T-helper 2 cell treated with Interferon-gamma antibody and Interleukin-4, amounts not matched to agents 5 μg/mL and 100 μg/mL, for 36 hours (primary cell): ENCODE data around the gene LRIF1.
"Not testable (repeated sequence)": the region's sequence is repeated elsewhere in the genome, so short reads cannot be mapped to it uniquely, and the experiment has no call there.

Experiments
- DNase-seq: peaks from one replicate; pipeline ENCODE4 v3.0.0; 2021; ENCODE audit warnings: low spot score
- H3K27ac Mint-ChIP-seq: one replicate; pipeline ENCODE4 v1.8.0; 2021; ENCODE audit warnings: mild to moderate bottlenecking, mixed read lengths
- H3K27me3 Mint-ChIP-seq: one replicate; pipeline ENCODE4 v1.8.0; 2021; ENCODE audit warnings: low read depth, mixed read lengths
- H3K36me3 Mint-ChIP-seq: one replicate; pipeline ENCODE4 v1.8.0; 2021; ENCODE audit warnings: low read depth, mixed read lengths
- H3K4me1 Mint-ChIP-seq: one replicate; pipeline ENCODE4 v1.8.0; 2021; ENCODE audit warnings: low read depth, mixed read lengths
- H3K4me3 Mint-ChIP-seq: one replicate; pipeline ENCODE4 v1.8.0; 2022; ENCODE audit warnings: mild to moderate bottlenecking, moderate library complexity, mixed read lengths
- H3K9me3 Mint-ChIP-seq: one replicate; pipeline ENCODE4 v1.8.0; 2021; ENCODE audit warnings: mixed read lengths

LRIF1 gene

DNA sequence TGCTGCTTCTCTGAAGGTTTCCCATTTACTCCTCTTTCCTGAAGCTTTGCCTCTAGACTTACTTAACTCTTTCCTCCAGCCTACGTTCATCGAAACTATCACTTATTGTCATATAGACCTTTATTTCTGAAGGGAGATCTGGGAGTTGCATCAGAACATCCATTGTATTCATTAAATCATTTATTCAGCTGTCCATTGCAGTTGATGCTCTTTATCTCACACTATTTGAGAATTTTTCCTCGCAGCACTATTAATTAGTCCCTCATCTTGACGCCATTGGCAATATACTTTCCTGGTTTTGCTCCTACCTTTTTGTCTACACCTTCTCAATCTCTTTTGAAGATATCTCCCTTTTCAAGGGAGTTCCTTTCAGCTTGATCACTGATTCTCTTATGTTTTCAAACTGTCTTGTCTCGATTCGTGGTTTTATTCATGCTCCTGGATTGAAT lies 757 bp upstream of the LRIF1 start:
- H3K4me1 Mint-ChIP-seq: peaks cover 28% of the 10 kb centered on the region
- peak overlapping the region; percentile 87 for H3K4me3 Mint-ChIP-seq
- peaks cover 15% of the 10 kb centered on the region for H3K27me3 Mint-ChIP-seq
- peaks cover 44% of the 10 kb centered on the region for H3K9me3 Mint-ChIP-seq
- peaks cover 36% of the 10 kb centered on the region for H3K36me3 Mint-ChIP-seq
- H3K27ac Mint-ChIP-seq: peak overlapping the region; percentile 93
- DNase-seq: no peak

DNA sequence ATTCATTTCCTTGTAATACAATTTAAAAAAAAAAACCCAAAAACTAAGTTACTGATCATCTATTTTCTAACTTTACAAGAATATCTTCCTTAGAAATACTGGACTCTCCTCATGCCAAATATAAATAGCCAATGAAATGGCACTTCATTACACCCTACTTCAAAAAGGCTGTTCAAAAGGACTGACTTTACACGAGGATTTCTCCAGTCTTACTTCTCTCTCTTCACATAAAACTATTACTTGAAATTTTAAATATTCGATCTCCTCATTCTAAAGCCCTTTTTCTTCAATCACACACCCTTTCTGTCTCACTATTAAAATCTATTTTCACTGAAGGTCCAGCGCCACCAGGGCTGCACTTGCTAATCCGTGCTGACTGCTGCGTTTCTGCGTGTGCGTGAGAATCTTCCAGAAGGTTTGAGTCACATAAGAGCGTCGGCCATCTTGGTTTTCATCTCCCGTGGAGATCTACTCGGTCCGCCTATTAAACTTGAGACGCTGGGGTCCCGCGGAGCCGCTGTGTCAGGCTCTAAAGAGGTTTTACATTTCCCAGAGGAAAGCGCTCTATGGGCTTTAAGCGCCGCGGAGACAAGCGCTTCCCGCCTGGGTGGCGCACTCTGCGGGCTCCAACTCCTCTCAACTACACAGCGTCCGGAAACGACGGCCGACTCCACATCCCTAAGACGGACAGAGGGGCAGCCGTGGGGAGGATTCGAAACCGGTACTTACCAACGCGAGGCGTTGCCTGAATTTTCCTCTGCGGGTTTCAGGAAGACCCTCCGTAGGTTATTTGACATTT lies 631 bp downstream of the LRIF1 start:
- H3K9me3 Mint-ChIP-seq: peaks cover 44% of the 10 kb centered on the region
- peak; percentile 64 for DNase-seq
- H3K27me3 Mint-ChIP-seq: peaks cover 6% of the 10 kb centered on the region
- peak overlapping the region; percentile 93 for H3K27ac Mint-ChIP-seq
- peaks cover 44% of the 10 kb centered on the region for H3K36me3 Mint-ChIP-seq
- peaks cover 28% of the 10 kb centered on the region for H3K4me1 Mint-ChIP-seq
- peak overlapping the region; percentile 87 for H3K4me3 Mint-ChIP-seq

DNA sequence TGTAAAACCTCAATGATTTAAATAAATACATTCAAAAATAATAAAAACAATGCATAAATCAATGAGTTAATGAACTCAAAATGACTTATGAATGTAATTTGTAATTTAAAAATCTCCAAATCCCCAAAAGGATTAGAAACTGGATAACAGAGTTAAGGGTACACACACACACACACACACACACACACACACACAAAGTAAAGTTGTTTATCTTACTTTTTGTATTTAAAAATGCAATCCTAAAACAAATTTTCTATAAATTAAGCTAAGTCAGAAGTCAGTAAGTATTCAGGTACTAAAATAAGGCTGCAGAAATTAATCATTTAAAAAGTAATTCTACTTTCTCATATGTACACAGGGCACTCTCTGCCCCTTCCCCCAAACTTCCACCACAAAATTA lies 1.8 kb downstream of the LRIF1 start:
- peaks cover 28% of the 10 kb centered on the region for H3K4me1 Mint-ChIP-seq
- peaks cover 44% of the 10 kb centered on the region for H3K9me3 Mint-ChIP-seq
- H3K4me3 Mint-ChIP-seq: peak overlapping the region; percentile 87
- no peak overlapping the region for H3K27ac Mint-ChIP-seq
- peaks cover 3% of the 10 kb centered on the region for H3K27me3 Mint-ChIP-seq
- DNase-seq: no peak
- H3K36me3 Mint-ChIP-seq: peaks cover 44% of the 10 kb centered on the region

DNA sequence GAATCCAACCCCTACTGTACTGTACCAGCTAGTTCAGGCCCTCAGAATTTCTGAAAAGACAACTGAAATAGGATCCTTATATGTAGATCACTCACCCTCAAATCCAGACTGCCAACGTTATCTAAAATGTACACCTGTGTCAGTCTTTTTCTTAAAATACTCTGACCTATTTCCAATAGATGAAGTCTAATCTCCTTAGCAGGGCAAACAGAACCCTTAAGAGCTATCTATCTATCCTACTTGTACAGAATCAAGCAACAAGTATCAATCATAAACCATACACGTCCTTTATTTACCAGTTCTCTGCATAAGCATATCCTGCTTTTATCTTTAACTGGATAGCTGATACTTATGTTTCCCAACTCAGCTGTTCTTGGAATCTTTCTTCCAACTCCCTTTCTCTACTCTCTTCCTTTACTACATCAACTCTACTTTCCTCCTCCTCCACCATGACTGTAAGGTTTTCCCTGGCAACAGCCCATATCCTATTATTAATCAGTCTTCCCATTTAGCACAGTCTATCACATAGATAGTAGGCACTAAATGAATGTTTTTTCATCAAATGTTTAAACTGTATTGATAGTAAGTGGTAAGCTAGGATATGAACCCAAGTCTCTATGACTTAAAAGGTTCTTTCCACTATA lies 2.8 kb downstream of the LRIF1 start:
- DNase-seq: no peak
- H3K9me3 Mint-ChIP-seq: peaks cover 44% of the 10 kb centered on the region
- peak overlapping the region; percentile 37 for H3K4me3 Mint-ChIP-seq
- H3K27ac Mint-ChIP-seq: no peak overlapping the region
- peaks cover 44% of the 10 kb centered on the region for H3K36me3 Mint-ChIP-seq
- H3K4me1 Mint-ChIP-seq: peaks cover 28% of the 10 kb centered on the region
- no peaks in the 10 kb centered on the region for H3K27me3 Mint-ChIP-seq

DNA sequence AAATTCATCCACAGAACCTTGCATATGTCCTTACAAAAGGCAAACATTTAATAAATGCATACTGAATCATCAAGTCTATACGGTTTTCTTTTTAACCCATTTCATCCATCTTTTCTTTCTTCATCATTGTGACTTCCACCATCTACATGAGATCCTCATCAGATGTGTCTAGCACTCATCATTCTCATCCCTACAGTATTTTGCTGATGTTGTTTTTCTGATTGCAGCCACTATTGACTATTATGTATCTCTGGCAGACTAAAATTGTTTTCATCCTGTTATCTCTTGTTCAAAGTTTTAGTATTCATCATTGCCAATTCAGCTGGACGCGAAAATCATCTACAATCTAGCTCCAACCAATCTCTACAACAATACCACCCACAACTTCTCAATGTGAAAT lies 5.9 kb downstream of the LRIF1 start:
- Mint-ChIP-seq H3K9me3 (peaks cover 30% of the 10 kb centered on the region), H3K36me3 (peaks cover 44% of the 10 kb centered on the region), H3K27me3 (no peaks in the 10 kb centered on the region)

DNA sequence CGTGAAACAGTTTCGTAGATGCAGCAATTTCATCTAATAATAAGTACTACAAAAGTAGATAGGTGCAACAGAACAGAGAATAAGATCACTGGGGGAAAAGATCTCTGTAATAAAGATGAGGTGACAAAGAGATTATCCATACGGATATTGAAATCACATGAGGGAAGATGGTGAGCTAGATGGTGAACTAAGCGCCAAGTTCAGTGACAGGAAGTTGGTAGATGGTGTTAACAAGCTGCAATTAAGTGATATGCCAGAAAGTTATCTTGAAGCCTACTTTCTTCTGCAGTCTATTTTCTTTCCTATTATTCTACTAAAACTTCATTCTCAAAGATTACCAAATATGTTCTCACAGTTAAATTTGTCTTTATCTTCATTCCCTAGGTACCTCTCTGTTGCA lies 7.1 kb downstream of the LRIF1 start:
- Mint-ChIP-seq H3K4me3 (no peak overlapping the region), H3K36me3 (peaks cover 44% of the 10 kb centered on the region), H3K27ac (no peak overlapping the region), H3K9me3 (peaks cover 21% of the 10 kb centered on the region), H3K4me1 (peaks cover 12% of the 10 kb centered on the region), H3K27me3 (no peaks in the 10 kb centered on the region)
- DNase-seq: no peak

More for the DNA sequence above, 5.9 kb downstream of the LRIF1 start:
- H3K27ac Mint-ChIP-seq: no peak overlapping the region
- H3K4me1 Mint-ChIP-seq: peaks cover 19% of the 10 kb centered on the region
- no peak for DNase-seq
- H3K4me3 Mint-ChIP-seq: no peak overlapping the region

DNA sequence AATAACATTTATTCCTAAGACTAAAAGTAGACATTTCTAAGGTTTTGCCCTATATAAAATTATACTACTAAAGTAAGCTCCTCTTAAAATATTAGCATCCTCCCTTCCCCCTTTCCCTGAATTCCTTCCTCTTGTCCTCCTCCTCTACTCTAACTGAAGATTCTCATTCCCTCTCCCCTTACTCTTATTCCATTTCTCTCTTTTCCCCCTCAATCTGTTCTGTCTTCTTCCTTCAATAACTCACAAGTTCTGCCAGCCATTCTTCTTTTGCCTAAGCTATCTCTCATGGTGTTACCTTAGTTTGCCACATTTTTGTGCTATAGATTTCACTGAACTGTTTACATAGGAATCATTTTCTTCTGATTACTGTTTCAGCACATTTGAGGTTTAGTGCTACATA lies 10.7 kb downstream of the LRIF1 start:
- peaks cover 8% of the 10 kb centered on the region for H3K9me3 Mint-ChIP-seq
- no peak overlapping the region for H3K4me3 Mint-ChIP-seq
- H3K27ac Mint-ChIP-seq: no peak overlapping the region

DNA sequence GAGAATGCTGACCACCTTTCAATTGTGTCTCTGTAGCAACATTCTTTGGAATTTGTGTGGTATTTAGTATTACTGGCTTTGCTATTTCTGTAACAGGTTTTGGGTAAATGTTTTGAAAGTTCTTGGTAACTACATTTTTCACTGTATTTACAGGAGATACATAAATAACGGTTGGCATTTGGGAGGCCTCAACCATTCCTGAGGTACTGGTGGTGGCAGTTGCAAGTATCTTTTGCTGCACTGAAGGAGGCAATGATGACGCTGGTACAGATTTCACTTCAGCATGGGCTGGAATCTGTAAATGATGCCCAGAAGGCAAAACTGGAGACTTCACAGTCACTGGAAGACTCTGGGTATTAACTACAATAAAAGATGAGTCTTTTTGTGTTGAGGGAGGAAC lies 11.7 kb downstream of the LRIF1 start:
- DNase-seq: no peak
- peaks cover 3% of the 10 kb centered on the region for H3K4me1 Mint-ChIP-seq
- peaks cover 58% of the 10 kb centered on the region for H3K36me3 Mint-ChIP-seq
- H3K27ac Mint-ChIP-seq: no peak overlapping the region
- H3K9me3 Mint-ChIP-seq: peaks cover 8% of the 10 kb centered on the region
- no peaks in the 10 kb centered on the region for H3K27me3 Mint-ChIP-seq
- no peak overlapping the region for H3K4me3 Mint-ChIP-seq

More for the DNA sequence above, 10.7 kb downstream of the LRIF1 start:
- Mint-ChIP-seq H3K4me1 (peaks cover 3% of the 10 kb centered on the region), H3K27me3 (no peaks in the 10 kb centered on the region), H3K36me3 (peaks cover 52% of the 10 kb centered on the region)
- no peak for DNase-seq

DNA sequence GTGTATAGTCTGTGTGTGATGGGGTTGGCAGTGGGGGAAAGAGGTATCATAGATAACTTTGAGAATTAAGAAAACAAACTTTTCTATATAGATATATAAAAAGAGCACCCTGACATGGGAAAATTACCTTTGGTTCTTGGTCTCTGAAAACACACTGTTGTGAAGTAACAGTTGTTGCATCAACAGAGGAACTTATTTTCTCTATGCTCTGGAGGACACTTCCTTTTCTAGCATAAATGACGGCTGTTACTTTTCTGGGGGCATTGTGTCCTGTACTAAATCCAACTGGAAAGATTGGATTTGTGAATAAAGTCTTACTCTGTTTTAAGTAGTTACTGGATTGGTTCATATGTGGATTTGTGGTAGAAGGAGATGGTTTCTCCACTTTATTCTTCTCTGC lies 12.6 kb downstream of the LRIF1 start:
- Mint-ChIP-seq H3K27ac (no peak overlapping the region), H3K27me3 (no peaks in the 10 kb centered on the region), H3K9me3 (peaks cover 8% of the 10 kb centered on the region), H3K4me1 (peaks cover 3% of the 10 kb centered on the region), H3K36me3 (peaks cover 65% of the 10 kb centered on the region), H3K4me3 (no peak overlapping the region)
- DNase-seq: no peak

DNA sequence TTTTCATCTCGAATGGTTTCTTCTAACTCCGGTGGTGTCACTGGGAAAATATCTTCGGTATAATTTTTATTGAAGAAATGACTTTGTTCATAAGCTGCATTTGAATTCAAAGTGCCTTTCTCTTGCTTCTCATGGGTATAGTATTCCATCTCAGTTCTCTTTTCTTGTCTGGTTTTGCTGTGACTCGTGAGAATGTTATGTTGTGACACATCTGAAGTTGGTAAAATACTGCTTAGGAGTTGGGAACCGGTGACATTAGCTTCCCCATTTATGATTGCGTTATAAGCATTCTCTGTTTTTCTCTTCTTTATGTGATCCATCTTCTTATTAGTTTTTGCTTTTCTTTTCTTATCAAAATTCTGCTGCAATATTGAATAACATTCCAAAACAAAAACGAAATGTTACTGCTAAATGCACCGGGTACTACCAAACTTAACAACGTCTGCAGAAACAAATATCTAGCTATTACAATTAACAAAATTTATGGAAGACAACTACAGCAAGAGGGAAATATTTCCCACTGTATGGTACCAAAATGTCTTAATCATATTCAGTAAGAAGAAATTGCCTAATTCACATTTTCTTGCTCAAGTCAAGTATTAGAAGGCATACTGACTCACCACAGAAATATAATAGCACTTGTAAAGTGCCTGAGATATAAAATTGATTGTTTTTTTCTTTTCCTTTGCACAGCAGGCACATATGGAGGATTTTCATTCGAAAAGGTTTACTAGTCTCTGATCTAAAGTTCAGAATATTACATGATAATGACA lies 15.5 kb downstream of the LRIF1 start:
- peaks cover 3% of the 10 kb centered on the region for H3K4me1 Mint-ChIP-seq
- H3K36me3 Mint-ChIP-seq: peaks cover 65% of the 10 kb centered on the region
- DNase-seq: no peak
- H3K27me3 Mint-ChIP-seq: no peaks in the 10 kb centered on the region
- H3K4me3 Mint-ChIP-seq: no peak overlapping the region
- H3K9me3 Mint-ChIP-seq: peaks cover 4% of the 10 kb centered on the region
- no peak overlapping the region for H3K27ac Mint-ChIP-seq

DNA sequence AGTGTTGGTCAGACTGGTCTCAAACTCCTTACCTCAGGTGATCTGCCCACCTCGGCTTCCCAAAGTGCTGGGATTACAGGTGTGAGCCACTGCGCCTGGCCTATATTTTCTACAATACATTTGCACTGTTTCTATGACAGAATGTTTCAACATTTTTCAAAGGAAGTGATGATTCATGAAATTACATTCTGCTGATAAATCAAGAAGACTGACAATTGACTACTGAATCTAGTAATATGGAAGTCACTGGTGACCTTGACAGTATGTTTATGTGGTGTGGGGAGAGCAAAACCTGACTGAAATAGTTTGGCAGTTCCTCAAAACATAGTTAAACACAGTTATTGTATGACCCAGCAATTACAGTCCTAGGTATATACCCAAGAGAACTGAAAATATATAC lies 18.1 kb downstream of the LRIF1 start:
- Mint-ChIP-seq H3K9me3 (no peaks in the 10 kb centered on the region), H3K27me3 (no peaks in the 10 kb centered on the region), H3K4me1 (no peaks in the 10 kb centered on the region), H3K27ac (no peak overlapping the region), H3K36me3 (peaks cover 43% of the 10 kb centered on the region), H3K4me3 (no peak overlapping the region)
- DNase-seq: no peak

DNA sequence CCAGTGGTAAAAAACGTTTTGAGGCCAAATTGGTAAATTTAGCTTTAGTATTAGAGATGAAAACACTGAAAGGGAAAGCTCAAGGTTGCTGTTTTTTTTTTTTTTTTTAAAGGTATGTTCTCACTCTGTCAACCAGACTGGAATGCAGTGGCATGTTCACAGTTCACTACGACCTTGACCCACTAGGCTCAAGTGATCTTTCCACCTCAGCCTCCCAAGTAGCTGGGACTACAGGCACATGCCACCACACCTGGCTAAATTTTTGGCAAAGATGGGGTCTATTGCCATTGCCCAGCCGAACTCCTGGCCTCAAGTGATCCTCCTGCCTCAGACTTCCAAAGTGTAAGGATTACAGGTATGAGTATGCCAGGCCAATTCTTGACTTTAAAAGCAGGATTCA lies 18.9 kb downstream of the LRIF1 start:
- Mint-ChIP-seq H3K4me3 (no peak overlapping the region), H3K9me3 (peaks cover 5% of the 10 kb centered on the region), H3K27me3 (peaks cover 1% of the 10 kb centered on the region), H3K36me3 (peaks cover 35% of the 10 kb centered on the region), H3K27ac (no peak overlapping the region), H3K4me1 (no peaks in the 10 kb centered on the region)
- DNase-seq: no peak

DNA sequence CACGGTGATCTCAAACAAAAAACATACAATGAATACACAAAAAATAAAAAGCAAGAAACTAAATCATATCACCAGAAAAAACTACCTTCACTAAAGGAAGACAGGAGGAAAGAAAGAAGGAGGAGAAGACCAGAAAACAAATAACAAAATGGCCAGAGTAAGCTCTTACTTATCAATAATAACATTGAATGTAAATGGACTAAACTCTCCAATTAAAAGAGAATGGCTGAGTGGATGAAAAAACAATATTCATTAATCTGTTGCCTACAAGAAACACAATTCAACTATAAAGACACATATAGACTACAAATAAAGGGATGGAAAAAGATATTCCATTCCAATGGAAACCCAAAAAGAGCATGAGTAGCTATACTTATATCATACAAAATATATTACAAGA lies 27.2 kb downstream of the LRIF1 start:
- H3K4me1 Mint-ChIP-seq: no peaks in the 10 kb centered on the region
- H3K9me3 Mint-ChIP-seq: peaks cover 50% of the 10 kb centered on the region
- no peaks in the 10 kb centered on the region for H3K36me3 Mint-ChIP-seq
- peaks cover 3% of the 10 kb centered on the region for H3K27me3 Mint-ChIP-seq
- no peak overlapping the region for H3K27ac Mint-ChIP-seq
- no peak for DNase-seq
- no peak overlapping the region for H3K4me3 Mint-ChIP-seq

DNA sequence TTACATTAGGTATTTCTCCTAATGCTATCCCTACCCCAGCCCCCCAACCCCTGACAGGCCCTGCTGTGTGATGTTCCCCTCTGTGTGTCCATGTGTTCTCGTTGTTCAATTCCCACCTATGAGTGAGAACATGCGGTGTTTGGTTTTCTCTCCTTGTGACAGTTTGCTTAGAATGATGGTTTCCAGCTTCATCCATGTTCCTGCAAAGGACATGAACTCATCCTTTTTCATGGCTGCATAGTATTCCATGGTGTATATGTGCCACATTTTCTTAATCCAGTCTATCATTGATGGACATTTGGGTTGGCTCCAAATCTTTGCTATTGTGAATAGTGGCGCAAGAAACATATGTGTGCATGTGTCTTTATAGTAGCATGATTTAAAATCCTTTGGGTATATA lies 32.6 kb downstream of the LRIF1 start:
- not testable (repeated sequence) for H3K4me3 Mint-ChIP-seq

More for the DNA sequence above, 32.6 kb downstream of the LRIF1 start:
- H3K27me3 Mint-ChIP-seq, H3K4me1 Mint-ChIP-seq, DNase-seq, H3K27ac Mint-ChIP-seq, H3K36me3 Mint-ChIP-seq: not testable (repeated sequence)
- H3K9me3 Mint-ChIP-seq: peaks cover 46% of the 10 kb centered on the region
